ENCODE results near the gene GPR176.

The GPR176 gene

GRCh38 chr15:39851500-39852092, 68.5 kb downstream of the GPR176 start:
- H3K27ac ChIP-seq = no peak overlapping the region
- no peak for TF ChIP-seq CTCF (conservative IDR thresholded peaks at IDR 0.05)

- no peak for TF ChIP-seq CTCF (conservative IDR thresholded peaks at IDR 0.05)
- H3K27ac ChIP-seq = no peak overlapping the region
Measured at GRCh38 chr15:39850436-39850835, 69.6 kb downstream of the GPR176 start.

GRCh38 chr15:39846108-39846507, 74.0 kb downstream of the GPR176 start:
- TF ChIP-seq CTCF (conservative IDR thresholded peaks at IDR 0.05) = no peak
- no peak overlapping the region for H3K27ac ChIP-seq

GRCh38 chr15:39845582-39845981, 74.5 kb downstream of the GPR176 start:
- H3K27ac ChIP-seq = no peak overlapping the region
- no peak for TF ChIP-seq CTCF (conservative IDR thresholded peaks at IDR 0.05)

- no peak for TF ChIP-seq CTCF (conservative IDR thresholded peaks at IDR 0.05)
Measured at GRCh38 chr15:39843565-39843964, 76.5 kb downstream of the GPR176 start.

GRCh38 chr15:39837454-39837853, 82.6 kb downstream of the GPR176 start:
- H3K27ac ChIP-seq = no peak overlapping the region
- TF ChIP-seq CTCF (conservative IDR thresholded peaks at IDR 0.05) = no peak

More at GRCh38 chr15:39843565-39843964, 76.5 kb downstream of the GPR176 start:
- H3K27ac ChIP-seq = no peak overlapping the region

- no peak for TF ChIP-seq CTCF (conservative IDR thresholded peaks at IDR 0.05)
- no peak overlapping the region for H3K27ac ChIP-seq
Measured at GRCh38 chr15:39835550-39835949, 84.5 kb downstream of the GPR176 start.
